GM19463 (cell line): ENCODE results near the gene TNFRSF12A.

Experiments
- ATAC-seq: cut with Tn5 transposase; IDR thresholded peaks from one replicate; pipeline ENCODE4 v1.9.1; 2021; ENCODE audit warnings: mild to moderate bottlenecking, moderate library complexity; ENCODE audit not compliant: unreplicated experiment

TNFRSF12A gene

DNA sequence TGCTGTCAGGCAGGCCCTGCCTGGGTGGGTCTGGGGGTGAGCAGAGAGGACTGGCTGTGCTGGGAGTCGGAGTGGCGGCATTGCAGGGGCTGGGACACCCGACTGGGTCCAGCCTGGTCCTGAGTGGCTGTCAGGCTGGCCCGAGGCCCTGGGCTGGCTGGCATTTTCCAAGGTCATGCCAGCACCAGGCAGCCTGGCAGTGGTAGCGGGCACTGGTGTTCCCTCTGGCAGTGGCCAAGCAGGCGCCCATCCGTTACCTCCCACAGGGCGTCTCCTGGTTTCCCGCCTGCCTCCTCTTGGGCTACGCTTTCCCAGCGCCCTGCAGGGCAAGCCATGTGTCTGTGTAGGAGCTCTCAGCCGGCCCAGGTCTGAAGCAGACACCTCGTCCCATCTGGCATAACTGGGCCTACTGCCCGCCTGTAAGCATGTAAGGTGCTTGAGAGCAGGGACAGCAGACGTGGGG is 34.2 kb upstream of the TNFRSF12A start:
- no peak for ATAC-seq

DNA sequence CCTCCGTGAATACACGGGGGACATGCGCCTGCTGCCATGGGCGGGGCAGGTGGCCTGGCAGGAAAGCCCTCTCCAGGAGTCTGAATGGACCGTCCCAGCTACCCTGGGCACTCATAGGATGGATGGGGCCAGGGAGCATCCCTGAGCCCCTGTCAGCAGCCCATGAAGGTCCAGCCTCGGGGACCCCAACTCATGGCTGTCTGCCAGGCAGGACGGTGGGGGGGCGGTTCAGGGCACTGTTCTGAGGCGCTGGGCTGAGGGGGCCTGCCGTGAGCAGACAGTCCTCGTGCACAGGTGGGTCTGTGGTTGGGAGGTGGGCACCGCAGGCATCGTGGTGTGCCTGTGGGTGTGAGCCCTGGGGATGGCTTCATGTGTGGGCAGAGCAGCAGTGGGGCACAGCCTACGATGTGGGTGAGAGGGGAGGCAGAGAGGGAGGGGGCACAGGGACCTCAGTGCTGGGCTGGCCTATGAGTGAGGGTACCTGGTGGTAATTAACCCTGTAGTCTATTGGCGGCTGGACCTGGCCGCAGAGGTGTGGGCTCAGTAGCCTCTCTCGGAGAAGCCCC is 33.5 kb upstream of the TNFRSF12A start:
- ATAC-seq: no peak

DNA sequence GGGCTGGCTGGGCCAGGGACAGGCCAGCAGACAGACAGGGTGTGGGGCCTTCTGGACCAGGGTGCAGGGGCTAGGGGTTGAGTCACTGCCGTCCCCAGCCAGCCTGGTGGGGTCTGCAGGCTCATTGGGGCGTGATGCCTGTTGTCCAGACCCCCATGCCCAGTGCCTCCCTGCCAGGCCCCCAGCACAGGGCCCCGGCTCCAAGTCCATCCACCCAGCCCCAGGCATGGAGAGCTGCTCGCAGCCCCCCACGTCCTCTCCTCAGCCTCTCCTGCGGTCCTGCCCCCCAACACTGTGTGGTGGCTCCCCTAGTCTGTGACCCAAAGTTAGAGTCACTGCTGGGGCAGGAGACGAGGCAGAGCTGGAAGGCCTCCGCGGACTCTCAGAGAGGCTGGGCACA is 32.9 kb upstream of the TNFRSF12A start:
- ATAC-seq: no peak

DNA sequence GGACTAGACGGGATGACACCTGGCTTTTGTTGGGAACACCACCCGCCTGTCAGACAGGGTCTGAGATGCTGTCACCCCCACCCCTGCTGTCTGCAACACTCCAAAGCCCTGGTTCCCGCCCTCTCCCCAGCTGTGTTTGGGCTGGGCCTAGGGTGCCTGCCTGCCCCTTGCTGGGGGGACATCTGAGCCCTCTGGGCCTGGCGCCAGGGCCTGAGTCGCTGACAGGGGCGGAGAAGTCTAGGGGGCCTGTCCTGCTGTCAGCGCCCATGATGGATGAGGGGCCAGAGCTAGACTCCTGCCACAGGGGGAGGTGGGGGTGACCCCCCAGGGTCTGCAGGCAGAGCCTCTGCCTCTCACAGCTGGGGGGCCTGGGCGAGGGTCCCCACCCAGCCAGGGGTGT is 32.3 kb upstream of the TNFRSF12A start:
- no peak for ATAC-seq

DNA sequence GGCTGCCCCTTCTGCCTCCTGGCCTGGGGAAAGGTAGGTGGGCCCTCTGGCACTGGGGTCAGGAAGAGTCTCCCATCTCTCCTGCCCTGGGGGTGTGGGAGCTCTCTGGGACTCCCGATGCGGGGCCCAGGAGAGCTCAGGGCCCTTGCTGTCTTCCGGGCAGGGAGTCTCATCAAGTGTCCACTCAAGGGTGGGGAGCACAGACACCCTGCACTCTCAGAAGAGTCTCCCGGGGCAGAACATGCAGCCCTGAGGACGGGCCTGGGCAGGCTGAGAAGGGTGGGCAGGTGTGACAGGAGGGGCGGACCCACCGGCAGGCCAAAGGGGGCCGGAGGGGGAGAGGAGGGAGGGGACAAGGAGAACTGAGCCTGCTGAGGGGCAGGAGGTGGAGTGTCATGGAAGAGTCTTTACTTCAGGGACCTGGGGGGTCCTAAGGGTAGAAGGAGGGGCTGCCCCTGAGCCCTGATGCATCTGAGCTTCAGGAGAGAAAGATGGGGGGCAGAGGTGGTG is 31.5 kb upstream of the TNFRSF12A start:
- no peak for ATAC-seq

DNA sequence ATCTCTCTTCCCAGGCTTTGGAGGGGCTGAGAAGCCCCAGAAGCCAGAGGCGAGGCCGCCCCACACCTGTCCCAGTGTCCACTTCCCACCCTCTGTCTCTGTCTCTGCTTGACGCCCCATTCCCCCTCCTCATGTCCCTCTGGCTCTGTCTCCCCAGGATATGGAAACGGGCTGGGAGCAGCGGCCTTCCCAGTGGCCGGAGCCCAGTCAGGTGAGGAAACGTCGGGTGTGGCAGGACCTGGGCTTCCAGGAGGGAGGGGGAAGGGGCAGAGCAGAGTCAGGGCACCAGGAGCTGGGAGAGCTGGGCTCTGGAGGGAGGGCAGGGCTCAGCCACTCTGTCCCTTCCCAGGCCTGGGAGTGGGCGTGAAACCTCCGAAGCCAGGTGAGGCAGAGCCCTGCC is 29.3 kb upstream of the TNFRSF12A start:
- ATAC-seq: no peak

DNA sequence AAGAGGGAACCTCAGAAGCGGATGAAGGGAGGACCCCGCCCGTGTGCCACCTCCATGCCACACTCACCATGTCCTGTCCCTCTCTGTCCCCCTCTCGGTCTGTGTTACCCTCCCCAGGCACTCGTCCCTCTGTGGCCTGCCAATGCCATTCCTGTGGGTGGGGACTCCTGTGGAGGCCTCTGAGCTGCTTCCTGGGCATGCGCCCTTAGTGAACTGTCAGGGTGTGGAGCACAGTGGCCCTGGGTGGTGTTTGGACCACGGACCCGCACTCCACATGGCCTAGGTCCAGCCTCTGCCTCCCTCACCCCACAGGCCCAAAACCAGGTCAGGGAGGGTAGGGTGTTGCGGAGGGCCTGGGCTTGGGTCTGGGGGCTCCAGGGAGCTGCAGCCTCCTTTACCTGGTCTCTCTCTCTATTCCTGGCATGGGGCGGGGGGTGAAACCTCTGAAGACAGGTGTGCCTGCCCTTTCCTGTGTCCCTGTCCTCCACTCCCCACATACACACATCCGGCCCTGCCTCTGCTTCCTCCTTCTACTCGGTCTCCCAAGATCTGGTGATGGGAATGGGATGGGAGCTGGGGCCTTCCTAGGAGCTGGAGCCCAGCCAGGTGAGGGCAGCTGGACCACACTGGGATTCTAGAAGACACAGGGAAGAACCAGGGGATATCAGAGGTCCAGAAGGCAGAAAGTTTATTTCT is 28.5 kb upstream of the TNFRSF12A start:
- ATAC-seq: no peak

DNA sequence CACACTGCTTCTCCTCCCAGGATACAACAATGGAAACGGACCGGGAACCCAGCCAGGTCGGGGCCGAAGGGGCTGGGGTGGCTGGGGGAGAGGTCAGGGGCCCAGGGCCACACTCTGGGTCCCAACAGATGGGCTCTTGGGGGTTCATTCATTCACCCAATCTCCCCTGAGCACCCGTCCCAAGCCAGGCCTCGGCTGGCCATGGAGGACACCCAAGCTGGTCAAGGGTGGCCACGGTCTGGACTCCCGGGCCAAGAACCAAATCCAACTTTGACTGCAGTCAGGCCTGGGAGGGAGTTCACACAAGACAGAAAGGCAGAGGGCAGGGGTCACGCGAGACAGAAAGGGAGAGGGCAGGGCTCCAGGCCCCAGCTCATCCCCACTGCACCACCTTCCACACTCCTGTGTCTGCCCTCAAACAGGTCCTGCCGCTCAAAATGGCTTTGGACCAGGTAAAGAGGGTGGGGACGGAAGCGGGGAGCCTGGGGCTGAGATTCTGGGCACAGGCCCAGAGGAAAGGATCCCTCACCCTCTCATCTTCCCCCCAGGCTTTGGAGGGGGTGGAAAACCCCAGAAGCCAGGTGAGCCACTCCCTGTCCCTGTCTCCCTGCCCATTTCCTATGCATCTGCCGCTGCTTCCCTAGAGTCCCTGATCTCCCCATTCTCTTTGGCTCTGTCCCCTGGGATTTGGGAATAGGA is 27.6 kb upstream of the TNFRSF12A start:
- no peak for ATAC-seq

DNA sequence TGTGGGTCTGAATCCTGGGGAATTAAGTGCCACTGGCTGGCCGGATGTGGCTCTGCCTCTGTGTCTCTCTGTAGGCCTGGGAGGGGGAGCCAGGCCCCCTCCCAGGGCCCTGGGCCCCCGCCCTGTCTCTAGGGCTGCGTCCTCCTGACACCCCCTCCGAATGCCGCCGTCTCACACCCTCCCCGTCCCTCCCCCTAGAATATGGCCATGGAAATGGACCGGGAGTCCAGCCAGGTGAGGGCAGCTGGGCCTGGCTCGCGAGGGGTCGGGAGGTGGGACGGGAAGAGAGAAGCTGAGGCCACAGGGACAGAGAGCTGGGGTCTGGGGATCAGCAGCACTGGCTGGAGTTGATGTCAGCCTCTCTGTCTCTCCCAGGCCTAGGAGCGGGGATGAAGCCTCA is 23.9 kb upstream of the TNFRSF12A start:
- ATAC-seq: no peak

DNA sequence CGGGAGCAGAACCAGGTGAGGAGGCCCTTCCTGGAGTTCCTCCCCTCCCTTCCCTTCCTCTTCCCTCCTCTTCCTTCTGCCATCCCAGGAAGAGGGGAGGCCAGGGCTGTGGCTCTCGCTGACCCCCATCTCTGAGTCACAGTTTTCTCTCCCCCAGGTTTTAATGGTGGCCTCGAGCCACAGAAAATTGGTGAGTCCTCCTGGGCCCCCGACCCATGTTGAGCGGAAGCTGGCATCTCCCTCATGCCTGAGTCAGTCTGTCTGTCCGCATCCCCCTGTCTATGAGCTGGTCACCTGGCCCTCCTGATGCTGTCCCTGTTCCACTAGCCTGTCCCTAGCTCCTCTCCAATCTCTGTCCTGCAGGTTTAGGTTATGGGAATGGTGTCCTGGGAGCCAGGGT is 20.2 kb upstream of the TNFRSF12A start:
- no peak for ATAC-seq

DNA sequence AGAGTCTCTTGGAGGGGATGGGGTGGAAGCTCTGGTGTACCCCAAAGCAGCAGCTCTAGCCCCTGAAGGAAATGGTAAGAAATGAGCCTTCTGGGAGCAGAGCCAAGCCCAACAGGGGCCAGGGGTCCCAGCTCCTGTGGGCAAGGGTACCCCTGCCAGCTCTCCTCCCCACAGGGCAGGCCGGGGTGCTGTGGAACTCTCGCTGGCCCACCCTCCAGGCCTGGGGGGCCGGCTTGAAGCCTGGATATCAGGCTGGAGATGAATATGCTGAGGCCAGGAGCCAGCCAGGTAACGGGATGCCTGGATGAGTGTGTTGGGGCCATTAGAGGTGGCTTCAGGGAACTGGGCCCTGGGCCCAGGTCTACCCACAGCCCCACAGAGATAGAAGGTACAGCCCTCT is 19.6 kb upstream of the TNFRSF12A start:
- ATAC-seq: no peak

DNA sequence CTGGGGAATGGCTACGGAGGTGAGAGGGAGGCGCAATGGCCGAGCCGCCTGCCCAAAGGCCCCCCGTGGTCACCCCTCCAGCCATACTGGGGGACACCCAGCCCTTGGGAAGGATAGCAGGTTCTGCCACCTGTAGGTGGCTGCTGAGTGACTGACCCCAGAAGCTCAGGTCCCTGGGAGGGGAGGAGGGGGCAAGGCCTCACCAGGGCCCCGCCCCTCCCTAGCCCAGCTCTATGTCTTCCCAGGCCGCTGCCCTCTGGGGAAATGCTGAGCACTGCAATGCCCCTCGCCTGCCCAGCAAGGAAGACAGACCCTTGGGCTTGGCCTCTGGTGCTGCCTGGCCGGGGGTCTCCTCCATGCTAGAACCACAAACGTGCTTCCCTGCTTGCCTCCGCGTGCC is 18.9 kb upstream of the TNFRSF12A start:
- ATAC-seq: no peak

DNA sequence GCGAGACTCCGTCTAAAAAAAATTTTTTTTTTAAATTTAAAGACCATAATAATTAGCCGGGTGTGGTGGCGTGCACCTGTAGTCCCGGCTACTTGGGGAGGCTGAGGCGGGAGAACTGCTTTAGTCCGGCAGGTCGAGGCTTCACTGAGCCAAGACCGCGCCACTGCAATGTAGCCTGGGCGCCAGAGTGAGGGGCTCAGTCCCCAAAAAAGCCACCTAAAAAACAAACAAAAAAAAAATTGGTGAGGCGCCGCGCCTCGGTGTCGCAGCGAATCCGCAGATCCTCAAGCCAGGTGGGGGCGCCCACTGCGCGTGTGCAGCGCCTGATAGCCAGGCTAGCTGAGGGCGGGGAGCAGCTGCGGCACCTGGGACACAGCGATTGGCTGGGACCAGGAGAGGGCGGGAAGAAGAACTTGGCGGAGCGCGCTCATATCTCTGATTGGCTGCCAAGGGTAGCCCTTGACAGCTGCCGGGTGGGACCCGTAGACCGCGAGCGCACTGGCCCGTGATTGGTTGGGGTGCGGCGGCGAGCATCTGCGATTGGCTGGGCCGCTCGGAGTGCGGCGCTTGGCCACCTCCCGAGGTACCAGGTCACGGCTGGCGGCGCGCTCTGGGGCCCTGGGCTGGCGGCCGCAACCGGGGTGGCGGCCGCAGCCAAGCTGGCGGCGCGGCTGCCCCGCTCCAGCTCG is 16.4 kb upstream of the TNFRSF12A start:
- ATAC-seq: peak; percentile 98

DNA sequence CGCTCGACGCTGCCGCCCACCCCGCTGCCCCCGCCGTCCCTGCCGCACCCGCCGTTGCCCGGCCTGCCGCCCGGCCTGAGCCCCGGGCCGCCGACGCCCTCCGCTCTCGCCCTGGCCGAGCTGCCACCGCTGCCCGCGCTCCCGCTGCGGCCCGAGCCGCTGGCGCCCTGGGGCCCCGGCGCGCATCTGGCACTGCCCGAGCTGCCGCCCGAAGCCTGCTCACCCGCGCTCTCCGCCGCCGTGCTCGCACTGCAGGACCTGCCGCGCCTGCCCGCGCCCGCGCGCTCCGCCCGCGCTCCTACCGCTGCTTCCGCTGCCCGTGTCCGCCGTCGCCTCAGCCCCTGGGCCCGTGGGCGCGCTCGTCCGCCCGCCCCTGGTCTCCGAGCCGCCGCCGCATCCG is 15.8 kb upstream of the TNFRSF12A start:
- peak; percentile 7 for ATAC-seq

DNA sequence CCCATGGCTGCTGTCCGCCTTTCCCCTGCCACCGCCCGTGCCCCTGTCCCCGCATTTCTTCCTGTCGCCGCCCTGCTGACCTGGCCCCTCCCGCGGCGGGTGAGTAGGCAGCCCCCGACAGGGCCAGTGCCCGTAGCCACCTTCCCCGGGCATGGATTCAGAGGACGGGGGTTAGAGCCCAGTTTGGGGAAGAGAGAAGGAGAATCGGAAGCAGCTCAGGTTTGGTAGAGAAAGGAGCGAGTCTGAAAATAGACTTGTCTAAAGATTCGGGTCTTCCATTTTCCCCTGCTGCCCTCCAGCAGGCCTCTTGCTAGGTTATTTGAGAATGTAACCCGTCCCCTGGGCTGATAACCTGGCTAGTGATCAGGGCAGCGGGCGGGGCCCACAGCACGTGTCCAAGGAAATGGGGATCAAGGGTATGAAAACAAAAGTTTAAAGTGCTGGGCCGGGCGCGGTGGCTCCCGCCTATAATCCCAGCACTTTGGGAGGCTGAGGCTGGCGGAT is 15.3 kb upstream of the TNFRSF12A start:
- ATAC-seq: no peak

DNA sequence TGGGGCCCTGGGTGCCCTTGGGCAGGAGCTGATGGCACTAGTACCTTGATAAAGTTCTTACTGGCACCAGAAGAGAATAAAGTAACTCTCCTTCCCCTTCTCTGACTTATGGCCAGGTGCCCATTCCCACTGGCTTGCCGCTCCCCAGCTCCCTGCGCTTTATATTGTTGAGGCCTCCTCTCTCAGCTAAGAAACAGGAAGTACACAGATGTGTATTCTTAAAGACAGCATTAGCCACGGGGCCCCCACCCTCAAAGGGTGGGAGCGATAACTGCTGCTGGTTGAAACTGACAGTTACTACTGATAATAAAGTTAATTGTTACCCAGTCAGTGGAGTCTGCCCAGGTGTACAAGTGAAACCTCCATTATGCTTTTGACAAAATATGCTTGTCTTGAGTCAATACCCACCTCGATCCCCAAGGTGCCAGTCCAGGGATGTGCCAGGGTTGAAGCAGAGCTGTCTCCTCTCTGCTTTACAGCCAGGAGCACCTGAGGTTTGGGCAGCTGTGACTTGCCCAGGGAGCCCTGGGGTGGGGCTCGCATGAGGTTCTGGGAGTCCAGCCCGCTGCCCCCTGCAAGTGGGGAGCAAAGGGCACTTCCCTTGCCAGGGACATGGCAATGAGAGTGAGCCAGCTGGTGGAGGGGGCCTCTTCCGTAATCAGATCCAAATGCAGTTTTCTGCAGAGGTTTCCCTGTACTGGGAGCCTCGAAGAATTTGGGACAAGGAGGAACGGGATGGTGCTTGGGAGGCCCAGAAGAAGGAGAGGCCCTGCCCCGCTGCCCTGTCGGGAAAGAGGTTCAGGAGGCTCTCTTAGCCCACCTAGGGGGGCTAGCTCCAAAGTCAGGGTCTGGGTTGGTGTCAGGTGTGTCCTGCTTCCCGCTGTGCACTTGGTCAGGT is 12.9 kb upstream of the TNFRSF12A start:
- no peak for ATAC-seq

DNA sequence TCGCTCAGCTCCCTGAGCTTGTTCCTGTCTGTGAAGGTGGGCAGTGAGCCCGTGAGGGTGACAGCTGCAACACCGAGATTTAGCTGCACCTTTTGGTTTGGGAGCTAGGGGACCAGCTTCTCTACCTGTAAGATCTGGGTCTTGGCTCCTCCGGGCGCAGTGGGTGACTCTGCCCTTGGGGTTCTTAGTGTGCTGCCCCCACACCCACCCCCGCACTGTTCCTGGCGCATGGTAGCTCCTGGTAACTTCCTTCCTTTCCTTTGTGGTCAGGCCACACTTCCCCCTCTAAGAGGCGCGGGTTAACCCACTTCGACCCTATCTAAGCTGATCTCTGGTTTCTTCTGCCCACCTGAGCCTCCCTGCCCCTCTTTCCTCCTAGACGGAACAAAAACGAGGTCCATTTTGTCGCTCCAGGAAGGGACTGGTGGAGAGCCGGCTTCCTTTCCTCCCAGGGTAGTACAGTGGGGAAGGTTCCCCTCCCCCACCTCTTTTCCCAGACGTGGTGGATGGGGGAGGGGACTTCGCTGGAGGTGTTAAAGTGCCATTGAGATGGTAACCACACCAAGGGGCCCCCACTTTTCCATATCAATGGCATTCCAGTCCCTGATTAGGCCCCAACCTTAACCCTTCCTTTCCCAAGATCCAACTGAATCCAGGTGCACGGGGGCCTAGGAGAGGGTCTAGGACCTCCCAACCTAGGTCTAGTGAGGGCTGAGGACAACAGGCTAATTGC is 12.0 kb upstream of the TNFRSF12A start:
- ATAC-seq: no peak

DNA sequence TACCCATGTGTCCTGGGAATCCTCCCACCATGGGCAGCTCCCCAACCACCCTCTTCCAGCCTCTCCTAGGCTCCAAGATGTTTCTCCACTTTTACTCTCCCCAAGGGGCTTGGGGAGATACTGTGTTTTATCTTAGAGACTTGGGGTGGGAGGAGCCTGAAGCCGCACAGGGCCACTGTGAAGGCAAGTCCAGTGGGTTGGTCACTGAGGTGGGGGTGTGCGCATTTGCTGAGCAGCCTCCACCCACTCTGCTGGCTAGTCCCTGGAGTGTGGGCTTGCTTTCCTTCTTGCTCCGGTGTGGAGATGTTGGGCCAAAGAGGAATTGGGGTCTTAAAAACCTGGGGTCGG is 11.5 kb upstream of the TNFRSF12A start:
- no peak for ATAC-seq

DNA sequence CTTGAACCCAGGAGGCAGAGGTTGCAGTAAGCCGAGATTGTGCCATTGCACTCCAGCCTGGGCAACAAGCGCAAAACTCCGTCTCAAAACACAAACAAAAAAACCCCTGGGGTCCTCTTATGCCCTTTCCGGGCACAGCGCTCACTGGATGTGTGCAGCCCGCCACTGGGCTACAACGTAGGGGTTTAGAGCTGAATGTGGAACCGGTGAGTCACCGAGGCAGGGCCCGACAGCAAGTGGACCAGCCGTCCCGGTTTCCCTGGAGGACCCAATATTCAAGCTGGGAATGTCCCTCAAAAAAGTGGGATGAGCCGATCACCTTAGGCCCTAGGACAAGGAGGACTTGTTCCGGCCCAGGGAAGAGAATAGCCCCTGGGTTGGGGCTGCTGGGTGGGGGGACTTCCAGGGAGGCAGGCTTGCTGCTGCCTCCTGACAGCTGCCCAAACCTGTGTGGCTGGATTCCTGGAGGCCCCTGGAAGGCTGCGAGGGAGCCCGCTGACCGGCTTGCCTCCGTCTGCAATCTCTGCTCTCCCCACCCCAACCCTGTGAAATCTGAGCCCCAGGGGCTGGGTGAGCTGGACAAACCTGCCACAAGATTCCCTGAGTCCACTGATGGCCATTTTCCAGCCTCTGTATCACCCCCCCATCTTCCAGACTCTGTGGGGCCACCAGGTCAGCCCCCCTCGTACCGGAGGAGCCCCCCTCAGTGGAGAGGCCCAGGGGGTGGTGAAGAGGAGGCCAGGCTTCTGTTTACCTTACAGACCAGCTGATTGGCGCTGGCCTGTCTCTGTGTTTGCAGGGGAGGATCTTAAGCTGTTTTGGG is 10.4 kb upstream of the TNFRSF12A start:
- ATAC-seq: no peak
